MM.1S (cell line): Measurements from ENCODE around the gene ACHE.

Experiments used
- DNase-seq: peaks from one replicate; pipeline ENCODE4 v3.0.0-alpha.2; 2015
- H2AFZ ChIP-seq: fragments of 300-600 bp; sonication (generic); 2 replicates; pipeline ENCODE4 v1.6.0; 2016; ENCODE audit warnings: antibody characterized with exemption, low read length
- H3F3A ChIP-seq: fragments of 300-600 bp; sonication (generic); 2 replicates; pipeline ENCODE4 v1.6.1; 2016; ENCODE audit warnings: mild to moderate bottlenecking, antibody characterized with exemption, low read length, moderate library complexity, mixed read lengths; ENCODE audit not compliant: insufficient read depth
- H3K27ac ChIP-seq: fragments of 300-600 bp; sonication (generic); 2 replicates; pipeline ENCODE4 v1.5.1; 2016; ENCODE audit warnings: mild to moderate bottlenecking, low read length
- H3K27me3 ChIP-seq: fragments of 300-600 bp; sonication (generic); replicated peaks from 2 replicates; pipeline ENCODE4 v1.6.0; 2016; ENCODE audit warnings: low read length; ENCODE audit not compliant: insufficient read depth
- H3K36me3 ChIP-seq: fragments of 300-600 bp; sonication (generic); replicated peaks from 2 replicates; pipeline ENCODE4 v1.6.1; 2016; ENCODE audit warnings: mild to moderate bottlenecking, low read length, mixed read lengths; ENCODE audit not compliant: insufficient read depth
- H3K4me1 ChIP-seq: fragments of 300-600 bp; sonication (generic); 2 replicates; pipeline ENCODE4 v1.6.1; 2016; ENCODE audit warnings: low read length, mixed read lengths
- H3K4me2 ChIP-seq: fragments of 300-600 bp; sonication (generic); 2 replicates; pipeline ENCODE4 v1.6.0; 2016; ENCODE audit warnings: low read depth, low read length
- H3K4me3 ChIP-seq: fragments of 300-600 bp; sonication (generic); 2 replicates; pipeline ENCODE4 v1.5.1; 2016; ENCODE audit warnings: low read length, mixed read lengths
- H3K79me2 ChIP-seq: fragments of 300-600 bp; sonication (generic); 2 replicates; pipeline ENCODE4 v1.6.1; 2016; ENCODE audit warnings: mixed run types, low read length, mixed read lengths
- H3K9ac ChIP-seq: fragments of 300-600 bp; sonication (generic); 2 replicates; pipeline ENCODE4 v1.6.1; 2016; ENCODE audit warnings: low read length, mixed read lengths
- H3K9me2 ChIP-seq: fragments of 300-600 bp; sonication (generic); replicated peaks from 2 replicates; pipeline ENCODE4 v1.6.1; 2016; ENCODE audit warnings: mild to moderate bottlenecking, low read length, mixed read lengths; ENCODE audit not compliant: insufficient read depth
- H3K9me3 ChIP-seq: fragments of 300-600 bp; sonication (generic); replicated peaks from 2 replicates; pipeline ENCODE4 v1.6.1; 2016; ENCODE audit warnings: mild to moderate bottlenecking, low read length, mixed read lengths; ENCODE audit not compliant: insufficient read depth
- H4K20me1 ChIP-seq: fragments of 300-600 bp; sonication (generic); 2 replicates; pipeline ENCODE4 v1.6.1; 2016; ENCODE audit warnings: mild to moderate bottlenecking, low read length, moderate library complexity, mixed read lengths; ENCODE audit not compliant: insufficient read depth
- CTCF ChIP-seq: fragments of 300-600 bp; sonication (generic); IDR thresholded peaks from 2 replicates; pipeline ENCODE4 v1.5.1; 2016; ENCODE audit warnings: antibody characterized with exemption, low read length, mixed read lengths
- EZH2 ChIP-seq: fragments of 300-600 bp; sonication (generic); optimal IDR thresholded peaks from 2 replicates; pipeline ENCODE3; 2017; ENCODE audit warnings: low read depth, mild to moderate bottlenecking, antibody characterized with exemption, low read length, mixed read lengths
- EZH2phosphoT487 ChIP-seq: fragments of 300-600 bp; sonication (generic); IDR thresholded peaks from 2 replicates; pipeline ENCODE4 v1.6.1; 2018; ENCODE audit warnings: antibody characterized with exemption, low read length

Gene ACHE

DNA sequence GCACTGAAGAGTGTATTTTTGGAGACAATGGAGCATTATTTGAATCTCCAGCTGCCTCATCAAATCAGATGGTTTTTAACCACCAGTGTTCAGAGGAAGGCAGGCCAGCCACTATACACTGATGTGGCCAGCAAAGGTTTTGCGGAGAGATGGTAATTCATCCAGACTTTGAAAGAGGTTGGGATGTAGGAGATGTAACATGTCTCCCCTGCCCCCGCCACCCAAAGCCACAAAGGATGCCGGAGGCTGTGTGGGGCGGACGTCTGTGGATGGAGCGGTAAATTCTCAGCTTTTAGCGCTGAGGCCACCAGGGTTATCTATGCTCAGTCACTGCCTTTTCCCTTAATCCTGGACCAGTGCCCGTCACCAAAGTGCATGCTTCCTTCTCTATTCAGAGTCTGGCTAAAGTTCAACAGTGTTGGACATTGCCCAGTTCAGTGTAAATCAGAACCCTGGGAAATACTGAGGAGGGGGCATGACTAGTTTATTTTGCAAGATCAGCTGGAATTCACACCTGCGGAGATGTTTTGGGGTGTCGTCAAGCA is 32.2 kb downstream of the ACHE start:
- Histone ChIP-seq H3K36me3 (no peaks in the 10 kb centered on the region), H2AFZ (no peak overlapping the region), H3K9ac (no peak overlapping the region), H3K4me1 (no peaks in the 10 kb centered on the region), H3K9me2 (no peaks in the 10 kb centered on the region), H4K20me1 (no peaks in the 10 kb centered on the region), H3K27ac (no peak overlapping the region), H3K9me3 (no peaks in the 10 kb centered on the region), H3K4me3 (no peak overlapping the region), H3K27me3 (no peaks in the 10 kb centered on the region), H3F3A (no peaks in the 10 kb centered on the region), H3K79me2 (no peaks in the 10 kb centered on the region), H3K4me2 (no peak overlapping the region)
- TF ChIP-seq EZH2phosphoT487 (no peak), CTCF (no peak), EZH2 (no peak)
- DNase-seq: no peak

DNA sequence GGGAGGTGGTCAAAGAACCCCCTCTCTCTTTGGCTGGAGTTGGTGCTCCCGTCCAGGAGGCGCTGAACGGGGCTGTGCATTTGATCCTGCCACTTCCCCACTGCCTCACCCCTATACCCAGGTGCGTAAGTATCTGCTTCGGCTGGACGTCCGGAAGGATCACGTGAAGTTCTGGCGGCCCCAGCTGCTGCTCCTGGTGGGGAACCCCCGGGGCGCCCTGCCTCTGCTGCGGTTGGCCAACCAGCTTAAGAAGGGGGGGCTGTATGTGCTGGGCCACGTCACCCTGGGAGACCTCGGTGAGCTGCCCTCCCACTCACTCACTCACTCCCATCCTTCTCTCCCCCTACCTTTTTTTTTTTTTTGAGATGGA is 34.1 kb downstream of the ACHE start:
- Histone ChIP-seq H3K4me2 (no peak overlapping the region), H3K4me1 (no peaks in the 10 kb centered on the region), H3K9ac (no peak overlapping the region), H3F3A (no peaks in the 10 kb centered on the region), H3K9me3 (no peaks in the 10 kb centered on the region), H3K79me2 (no peaks in the 10 kb centered on the region), H3K27me3 (no peaks in the 10 kb centered on the region), H2AFZ (no peak overlapping the region), H3K9me2 (no peaks in the 10 kb centered on the region), H3K4me3 (no peak overlapping the region), H3K27ac (no peak overlapping the region), H3K36me3 (no peaks in the 10 kb centered on the region), H4K20me1 (no peaks in the 10 kb centered on the region)
- DNase-seq: no peak
- no peak for TF ChIP-seq CTCF
- TF ChIP-seq EZH2: no peak
- no peak for TF ChIP-seq EZH2phosphoT487

- H3K27me3 ChIP-seq: no peaks in the 10 kb centered on the region
- H3K4me2 ChIP-seq: no peak overlapping the region
- H3K36me3 ChIP-seq: no peaks in the 10 kb centered on the region
- H3K79me2 ChIP-seq: no peaks in the 10 kb centered on the region
- no peaks in the 10 kb centered on the region for H3K4me1 ChIP-seq
- no peaks in the 10 kb centered on the region for H3K9me3 ChIP-seq
- DNase-seq: no peak
- H3F3A ChIP-seq: no peaks in the 10 kb centered on the region
- no peak overlapping the region for H3K4me3 ChIP-seq
- H3K27ac ChIP-seq: no peak overlapping the region
- TF ChIP-seq EZH2: no peak
- H3K9ac ChIP-seq: no peak overlapping the region
- H4K20me1 ChIP-seq: no peaks in the 10 kb centered on the region
- no peaks in the 10 kb centered on the region for H3K9me2 ChIP-seq
- H2AFZ ChIP-seq: no peak overlapping the region
Observed at GRCh38 chr7:100860702-100861615, 34.7 kb downstream of the ACHE start.

GRCh38 chr7:100859856-100860255 is 35.8 kb downstream of the ACHE start:
- TF ChIP-seq EZH2phosphoT487: no peak
- TF ChIP-seq CTCF: no peak
- TF ChIP-seq EZH2: no peak

More at GRCh38 chr7:100859856-100860255, 35.8 kb downstream of the ACHE start:
- H3K79me2 ChIP-seq: no peaks in the 10 kb centered on the region
- no peak overlapping the region for H2AFZ ChIP-seq
- no peaks in the 10 kb centered on the region for H3K27me3 ChIP-seq
- H3K9me2 ChIP-seq: no peaks in the 10 kb centered on the region
- H3K9me3 ChIP-seq: no peaks in the 10 kb centered on the region
- no peak overlapping the region for H3K4me3 ChIP-seq
- H3K36me3 ChIP-seq: no peaks in the 10 kb centered on the region
- no peaks in the 10 kb centered on the region for H3K4me1 ChIP-seq
- H3F3A ChIP-seq: no peaks in the 10 kb centered on the region
- H4K20me1 ChIP-seq: no peaks in the 10 kb centered on the region
- H3K4me2 ChIP-seq: no peak overlapping the region
- H3K27ac ChIP-seq: no peak overlapping the region
- no peak for DNase-seq
- H3K9ac ChIP-seq: no peak overlapping the region
